Stomach (tissue), 4 donors: Measurements from ENCODE around the gene STK39.

ENCODE experiments used
- CTCF ChIP-seq, 7 experiments: fragments of 450-650 bp in 4 of 7; fragments of 200-600 bp in 3 of 7; sonication (generic) in 3 of 7; IDR thresholded peaks; one replicate each; pipeline ENCODE4 v1.5.1; 2016 to 2019; ENCODE audit warnings: antibody characterized with exemption in 7 of 7, control low read depth in 2 of 7, mild to moderate bottlenecking in 1 of 7
- EP300 ChIP-seq: sonication (generic); formaldehyde crosslinking; IDR thresholded peaks from one replicate; pipeline ENCODE4 v1.6.1; 2017; ENCODE audit warnings: antibody characterized with exemption

- TF ChIP-seq CTCF (IDR thresholded peaks at IDR 0.05) (no peak), EP300 (no peak)
These were observed 35.7 kb downstream of the STK39 start for GRCh38 chr2:168211664-168212163.
